Measurements from ENCODE around the gene BABAM1.

- TF ChIP-seq CTCF (conservative IDR thresholded peaks at IDR 0.05) (no peak), ZFX (IDR thresholded peaks at IDR 0.05) (no peak)
Observed at GRCh38 chr19:17254636-17255035, 12.6 kb upstream of the BABAM1 start.

All from C4-2B (cell line).